ENCODE measurements around the gene STAC3.

DNA sequence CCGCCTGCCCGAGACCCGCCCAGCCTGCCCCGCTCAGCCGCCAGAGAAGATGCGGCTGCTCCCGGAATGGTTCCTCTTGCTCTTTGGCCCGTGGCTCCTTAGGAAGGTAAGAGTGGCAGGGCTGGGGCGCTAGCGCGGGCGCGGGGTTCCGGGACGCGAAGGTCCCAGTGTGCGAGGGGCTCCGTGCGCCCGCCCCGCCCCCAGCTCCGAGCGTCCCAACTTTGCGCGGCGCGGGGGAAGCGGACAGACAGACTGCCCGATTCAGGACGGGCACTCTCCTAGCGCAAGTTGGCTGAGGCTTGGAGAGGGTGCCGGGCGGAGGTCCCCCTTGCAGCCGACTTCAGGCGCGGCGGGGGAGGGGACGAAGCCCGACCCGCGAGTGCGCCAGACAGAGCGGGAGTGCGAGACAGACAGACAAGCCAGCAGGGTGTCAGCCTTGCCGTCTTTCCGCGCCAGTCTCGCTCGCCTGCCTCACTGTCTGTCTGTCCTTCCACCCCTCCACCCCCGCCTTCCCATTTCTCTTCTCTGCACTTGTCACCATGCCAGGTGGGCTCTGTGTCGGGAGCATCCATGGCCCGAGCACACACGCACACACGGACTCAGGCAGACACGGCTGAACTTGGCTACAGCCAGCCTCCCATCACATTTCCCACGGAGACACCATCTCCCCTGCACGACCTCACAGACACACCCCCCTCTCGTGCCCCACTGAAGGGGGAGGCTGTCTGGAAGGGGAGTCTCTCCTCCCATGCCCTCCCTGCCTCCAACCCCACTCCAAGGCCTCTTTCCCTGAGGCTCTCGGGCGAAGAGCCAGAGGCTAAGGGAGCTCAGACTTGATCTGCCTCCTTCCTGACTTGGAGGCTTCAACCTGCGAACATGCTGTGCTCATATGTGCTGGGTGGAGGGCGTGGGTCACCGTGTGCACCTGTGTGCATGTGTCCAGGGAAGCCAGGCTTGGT is 33.8 kb downstream of the STAC3 start:
- TF ChIP-seq NFIC (IDR thresholded peaks at IDR 0.05), result no peak; the same call in 1 of the 2 replicates
- TF ChIP-seq PML (IDR thresholded peaks at IDR 0.05; ENCODE audit: low read length), result no peak
- no peak for TF ChIP-seq FOXK2 (conservative IDR thresholded peaks at IDR 0.05 in 1 of 2, IDR thresholded peaks at IDR 0.05 in 1 of 2; ENCODE audit: low read depth in 2 of 2)
